COR-L47 (cell line): Measurements from ENCODE around the gene PSKH1.
A peak's percentile ranks its signal among the peaks of the same experiment; 100 is the strongest.
"Not testable (repeated sequence)": the region's sequence is repeated elsewhere in the genome, so short reads cannot be mapped to it uniquely, and the experiment has no call there.

Experiments used
- DNase-seq: peaks from one replicate; lab custom pipeline; 2025; lab: John Stamatoyannopoulos, UW

Gene PSKH1

GRCh38 chr16:67886387-67886786 is 6.7 kb upstream of the PSKH1 start:
- DNase-seq: no peak

- DNase-seq: no peak
Measured at GRCh38 chr16:67888331-67888730, 4.7 kb upstream of the PSKH1 start.

GRCh38 chr16:67892375-67892774 is 679 bp upstream of the PSKH1 start:
- no peak for DNase-seq

GRCh38 chr16:67893743-67894399 is 817 bp downstream of the PSKH1 start:
- no peak for DNase-seq

- no peak for DNase-seq
Measured at GRCh38 chr16:67897231-67897630, 4.2 kb downstream of the PSKH1 start.

GRCh38 chr16:67901734-67902133 is 8.7 kb downstream of the PSKH1 start:
- no peak for DNase-seq

- DNase-seq: no peak
Measured at GRCh38 chr16:67902831-67903230, 9.8 kb downstream of the PSKH1 start.

- DNase-seq: no peak
Measured at GRCh38 chr16:67907397-67908180, 14.5 kb downstream of the PSKH1 start.

GRCh38 chr16:67909056-67909742 is 16.1 kb downstream of the PSKH1 start:
- no peak for DNase-seq

GRCh38 chr16:67910158-67910557 is 17.1 kb downstream of the PSKH1 start:
- peak; percentile 77 for DNase-seq

GRCh38 chr16:67914758-67915495 is 21.9 kb downstream of the PSKH1 start:
- DNase-seq: no peak

- DNase-seq: not testable (repeated sequence)
Measured at GRCh38 chr16:67915496-67915769, 22.4 kb downstream of the PSKH1 start.

GRCh38 chr16:67915831-67916723 is 23.0 kb downstream of the PSKH1 start:
- DNase-seq: no peak

GRCh38 chr16:67917140-67917851 is 24.2 kb downstream of the PSKH1 start:
- no peak for DNase-seq

- no peak for DNase-seq
Measured at GRCh38 chr16:67917852-67918236, 24.8 kb downstream of the PSKH1 start.

GRCh38 chr16:67919622-67920221 is 26.7 kb downstream of the PSKH1 start:
- DNase-seq: no peak

GRCh38 chr16:67922221-67922620 is 29.2 kb downstream of the PSKH1 start:
- no peak for DNase-seq

- DNase-seq: peak; percentile 90
Measured at GRCh38 chr16:67922740-67923139, 29.7 kb downstream of the PSKH1 start.

- DNase-seq: peak; percentile 80
Measured at GRCh38 chr16:67923414-67924116, 30.5 kb downstream of the PSKH1 start.
